NCI-H2196 (cell line): ENCODE measurements around the gene NFIX.

ENCODE experiments used
- DNase-seq: peaks from one replicate; lab custom pipeline; 2025; ENCODE audit not compliant: unreplicated experiment; lab: John Stamatoyannopoulos, UW

Gene NFIX

GRCh38 chr19:13101590-13102415 lies 106.5 kb downstream of the NFIX start:
- no peak for DNase-seq

- no peak for DNase-seq
Measured at GRCh38 chr19:13102416-13102665, 107.1 kb downstream of the NFIX start.

GRCh38 chr19:13102666-13103580 lies 107.6 kb downstream of the NFIX start, which contains the start of gene LYL1:
Gene LYL1, minus strand, starts transcription at chr19:13102858. Its CDS starts 1,687 bp downstream, at chr19:13101171.
- DNase-seq = no peak

GRCh38 chr19:13103581-13104359 lies 108.5 kb downstream of the NFIX start:
- DNase-seq = no peak

- no peak for DNase-seq
Measured at GRCh38 chr19:13104360-13104847, 109.1 kb downstream of the NFIX start.

GRCh38 chr19:13104848-13105711 lies 109.8 kb downstream of the NFIX start:
- no peak for DNase-seq

GRCh38 chr19:13109361-13110098 lies 114.3 kb downstream of the NFIX start:
- DNase-seq = no peak

- no peak for DNase-seq
Measured at GRCh38 chr19:13110099-13110610, 114.9 kb downstream of the NFIX start.

GRCh38 chr19:13112555-13112954 lies 117.3 kb downstream of the NFIX start:
- no peak for DNase-seq

GRCh38 chr19:13115936-13116281 lies 120.6 kb downstream of the NFIX start:
- no peak for DNase-seq

- DNase-seq = peak; percentile 85
Measured at GRCh38 chr19:13116282-13117175, 121.3 kb downstream of the NFIX start, which contains the start of gene TRMT1. Gene TRMT1, minus strand, starts transcription at chr19:13116740. Its CDS starts 341 bp downstream, at chr19:13116399.

- DNase-seq = no peak
Measured at GRCh38 chr19:13117176-13117771, 122.0 kb downstream of the NFIX start.

- peak; percentile 93 for DNase-seq
Measured at GRCh38 chr19:13117772-13118423, 122.6 kb downstream of the NFIX start, which contains the start of gene NACC1. Gene NACC1, plus strand, starts transcription at chr19:13118264. Its CDS starts 16,944 bp downstream, at chr19:13135208.

- DNase-seq = peak; percentile 70
Measured at GRCh38 chr19:13118424-13119193, 123.3 kb downstream of the NFIX start.

GRCh38 chr19:13119627-13120026 lies 124.4 kb downstream of the NFIX start:
- DNase-seq = no peak

GRCh38 chr19:13120031-13120430 lies 124.8 kb downstream of the NFIX start:
- no peak for DNase-seq
